Measurements from ENCODE around the gene TNK1. TPM values are rescaled to one million over a fixed set of nuclear protein-coding genes. Genes with fewer than 3 reads are reported as not detected.

TNK1 gene
- total and polyA plus RNA-seq, 2 experiments from 2014 or later: 6.1 to 8.9 TPM

DNA sequence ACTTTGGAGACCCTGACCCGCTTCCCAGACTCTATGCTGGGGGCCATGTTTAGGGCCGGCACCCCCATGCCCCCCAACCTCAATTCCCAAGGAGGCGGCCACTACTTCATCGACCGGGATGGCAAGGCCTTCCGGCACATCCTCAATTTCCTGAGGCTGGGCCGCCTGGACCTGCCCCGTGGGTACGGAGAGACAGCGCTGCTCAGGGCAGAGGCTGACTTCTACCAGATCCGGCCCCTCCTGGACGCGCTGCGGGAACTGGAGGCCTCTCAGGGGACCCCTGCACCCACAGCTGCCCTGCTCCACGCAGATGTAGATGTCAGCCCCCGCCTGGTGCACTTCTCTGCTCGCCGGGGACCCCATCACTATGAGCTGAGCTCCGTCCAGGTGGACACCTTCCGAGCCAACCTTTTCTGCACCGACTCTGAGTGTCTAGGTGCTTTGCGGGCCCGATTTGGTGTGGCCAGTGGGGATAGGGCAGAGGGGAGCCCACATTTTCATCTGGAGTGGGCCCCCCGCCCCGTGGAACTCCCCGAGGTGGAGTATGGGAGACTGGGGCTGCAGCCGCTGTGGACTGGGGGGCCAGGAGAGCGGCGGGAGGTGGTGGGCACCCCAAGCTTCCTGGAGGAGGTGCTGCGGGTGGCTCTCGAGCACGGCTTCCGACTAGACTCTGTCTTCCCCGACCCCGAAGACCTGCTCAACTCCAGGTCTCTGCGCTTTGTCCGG lies 27.8 kb upstream of the TNK1 start (continued):
- TF ChIP-seq, protein P1, sequence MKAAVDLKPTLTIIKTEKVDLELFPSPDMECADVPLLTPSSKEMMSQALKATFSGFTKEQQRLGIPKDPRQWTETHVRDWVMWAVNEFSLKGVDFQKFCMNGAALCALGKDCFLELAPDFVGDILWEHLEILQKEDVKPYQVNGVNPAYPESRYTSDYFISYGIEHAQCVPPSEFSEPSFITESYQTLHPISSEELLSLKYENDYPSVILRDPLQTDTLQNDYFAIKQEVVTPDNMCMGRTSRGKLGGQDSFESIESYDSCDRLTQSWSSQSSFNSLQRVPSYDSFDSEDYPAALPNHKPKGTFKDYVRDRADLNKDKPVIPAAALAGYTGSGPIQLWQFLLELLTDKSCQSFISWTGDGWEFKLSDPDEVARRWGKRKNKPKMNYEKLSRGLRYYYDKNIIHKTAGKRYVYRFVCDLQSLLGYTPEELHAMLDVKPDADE (IDR thresholded peaks at IDR 0.05): no peak
- TF ChIP-seq, protein P2, sequence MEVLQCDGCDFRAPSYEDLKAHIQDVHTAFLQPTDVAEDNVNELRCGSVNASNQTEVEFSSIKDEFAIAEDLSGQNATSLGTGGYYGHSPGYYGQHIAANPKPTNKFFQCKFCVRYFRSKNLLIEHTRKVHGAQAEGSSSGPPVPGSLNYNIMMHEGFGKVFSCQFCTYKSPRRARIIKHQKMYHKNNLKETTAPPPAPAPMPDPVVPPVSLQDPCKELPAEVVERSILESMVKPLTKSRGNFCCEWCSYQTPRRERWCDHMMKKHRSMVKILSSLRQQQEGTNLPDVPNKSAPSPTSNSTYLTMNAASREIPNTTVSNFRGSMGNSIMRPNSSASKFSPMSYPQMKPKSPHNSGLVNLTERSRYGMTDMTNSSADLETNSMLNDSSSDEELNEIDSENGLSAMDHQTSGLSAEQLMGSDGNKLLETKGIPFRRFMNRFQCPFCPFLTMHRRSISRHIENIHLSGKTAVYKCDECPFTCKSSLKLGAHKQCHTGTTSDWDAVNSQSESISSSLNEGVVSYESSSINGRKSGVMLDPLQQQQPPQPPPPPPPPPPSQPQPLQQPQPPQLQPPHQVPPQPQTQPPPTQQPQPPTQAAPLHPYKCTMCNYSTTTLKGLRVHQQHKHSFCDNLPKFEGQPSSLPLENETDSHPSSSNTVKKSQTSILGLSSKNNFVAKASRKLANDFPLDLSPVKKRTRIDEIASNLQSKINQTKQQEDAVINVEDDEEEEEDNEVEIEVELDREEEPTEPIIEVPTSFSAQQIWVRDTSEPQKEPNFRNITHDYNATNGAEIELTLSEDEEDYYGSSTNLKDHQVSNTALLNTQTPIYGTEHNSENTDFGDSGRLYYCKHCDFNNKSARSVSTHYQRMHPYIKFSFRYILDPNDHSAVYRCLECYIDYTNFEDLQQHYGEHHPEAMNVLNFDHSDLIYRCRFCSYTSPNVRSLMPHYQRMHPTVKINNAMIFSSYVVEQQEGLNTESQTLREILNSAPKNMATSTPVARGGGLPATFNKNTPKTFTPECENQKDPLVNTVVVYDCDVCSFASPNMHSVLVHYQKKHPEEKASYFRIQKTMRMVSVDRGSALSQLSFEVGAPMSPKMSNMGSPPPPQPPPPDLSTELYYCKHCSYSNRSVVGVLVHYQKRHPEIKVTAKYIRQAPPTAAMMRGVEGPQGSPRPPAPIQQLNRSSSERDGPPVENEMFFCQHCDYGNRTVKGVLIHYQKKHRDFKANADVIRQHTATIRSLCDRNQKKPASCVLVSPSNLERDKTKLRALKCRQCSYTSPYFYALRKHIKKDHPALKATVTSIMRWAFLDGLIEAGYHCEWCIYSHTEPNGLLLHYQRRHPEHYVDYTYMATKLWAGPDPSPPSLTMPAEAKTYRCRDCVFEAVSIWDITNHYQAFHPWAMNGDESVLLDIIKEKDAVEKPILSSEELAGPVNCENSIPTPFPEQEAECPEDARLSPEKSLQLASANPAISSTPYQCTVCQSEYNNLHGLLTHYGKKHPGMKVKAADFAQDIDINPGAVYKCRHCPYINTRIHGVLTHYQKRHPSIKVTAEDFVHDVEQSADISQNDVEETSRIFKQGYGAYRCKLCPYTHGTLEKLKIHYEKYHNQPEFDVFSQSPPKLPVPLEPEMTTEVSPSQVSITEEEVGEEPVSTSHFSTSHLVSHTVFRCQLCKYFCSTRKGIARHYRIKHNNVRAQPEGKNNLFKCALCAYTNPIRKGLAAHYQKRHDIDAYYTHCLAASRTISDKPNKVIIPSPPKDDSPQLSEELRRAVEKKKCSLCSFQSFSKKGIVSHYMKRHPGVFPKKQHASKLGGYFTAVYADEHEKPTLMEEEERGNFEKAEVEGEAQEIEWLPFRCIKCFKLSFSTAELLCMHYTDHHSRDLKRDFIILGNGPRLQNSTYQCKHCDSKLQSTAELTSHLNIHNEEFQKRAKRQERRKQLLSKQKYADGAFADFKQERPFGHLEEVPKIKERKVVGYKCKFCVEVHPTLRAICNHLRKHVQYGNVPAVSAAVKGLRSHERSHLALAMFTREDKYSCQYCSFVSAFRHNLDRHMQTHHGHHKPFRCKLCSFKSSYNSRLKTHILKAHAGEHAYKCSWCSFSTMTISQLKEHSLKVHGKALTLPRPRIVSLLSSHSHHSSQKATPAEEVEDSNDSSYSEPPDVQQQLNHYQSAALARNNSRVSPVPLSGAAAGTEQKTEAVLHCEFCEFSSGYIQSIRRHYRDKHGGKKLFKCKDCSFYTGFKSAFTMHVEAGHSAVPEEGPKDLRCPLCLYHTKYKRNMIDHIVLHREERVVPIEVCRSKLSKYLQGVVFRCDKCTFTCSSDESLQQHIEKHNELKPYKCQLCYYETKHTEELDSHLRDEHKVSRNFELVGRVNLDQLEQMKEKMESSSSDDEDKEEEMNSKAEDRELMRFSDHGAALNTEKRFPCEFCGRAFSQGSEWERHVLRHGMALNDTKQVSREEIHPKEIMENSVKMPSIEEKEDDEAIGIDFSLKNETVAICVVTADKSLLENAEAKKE (CRISPR knock-in tag; IDR thresholded peaks at IDR 0.05): no peak

DNA sequence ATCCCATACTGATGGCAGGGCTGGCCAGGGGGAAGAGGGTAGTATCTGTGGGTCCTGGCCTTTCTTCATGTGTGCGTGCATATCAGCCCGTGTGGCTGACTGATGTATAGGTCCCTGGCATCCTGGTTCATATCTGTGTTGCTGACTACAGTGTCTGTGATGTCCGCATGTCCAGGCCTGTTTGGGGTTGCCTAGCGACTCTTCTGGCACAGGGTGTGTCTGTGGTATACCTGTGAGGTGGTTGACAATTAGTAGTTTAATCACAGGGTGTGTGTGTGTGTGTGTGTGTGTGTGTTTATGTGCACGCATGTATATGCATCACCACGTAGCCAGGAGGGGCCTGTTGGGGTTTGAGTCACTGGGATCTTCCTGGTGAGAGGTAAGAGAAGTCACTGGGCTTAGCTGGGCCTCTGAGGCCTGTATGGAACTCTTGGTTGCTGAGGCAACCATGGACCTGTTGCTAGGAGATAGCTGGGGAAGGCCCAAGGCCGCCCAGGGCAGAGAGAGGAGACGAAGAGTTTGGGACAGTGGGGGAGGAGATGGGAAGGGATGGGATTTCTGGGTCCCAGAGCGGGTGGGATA lies 26.5 kb upstream of the TNK1 start:
- Histone ChIP-seq H3K4me3 (no peak overlapping the region), H3F3A (replicated peaks; ENCODE audit: low read depth) (peaks cover 16% of the 10 kb centered on the region), H3K4me2 (no peak overlapping the region), H3K4me1 (ENCODE audit: insufficient read depth) (peaks cover 23% of the 10 kb centered on the region), H2AFZ (no peak overlapping the region), H3K27ac (ENCODE audit: low read depth) (no peak overlapping the region), H4K20me1 (replicated peaks; ENCODE audit: insufficient read depth) (no peaks in the 10 kb centered on the region; the same call in 1 of the 2 replicates), H3K79me2 (replicated peaks; ENCODE audit: insufficient read depth) (no peaks in the 10 kb centered on the region), H3K27me3 (ENCODE audit: insufficient read depth) (no peaks in the 10 kb centered on the region), H3K9me2 (ENCODE audit: insufficient read depth) (no peaks in the 10 kb centered on the region), H3K36me3 (ENCODE audit: insufficient read depth) (no peaks in the 10 kb centered on the region)
- H3K4me3 Mint-ChIP-seq: no peak overlapping the region; the same call in 2 of the 3 replicates
- peaks cover 4% of the 10 kb centered on the region; the same call in 1 of the 3 replicates for H3K36me3 Mint-ChIP-seq (ENCODE audit: low read depth)
- peaks cover 28% of the 10 kb centered on the region for H3K4me1 Mint-ChIP-seq
- no peak for ATAC-seq
- peaks cover 43% of the 10 kb centered on the region for H3K27me3 Mint-ChIP-seq (ENCODE audit: insufficient read depth, low read depth, poor library complexity)
- TF ChIP-seq, protein P3, sequence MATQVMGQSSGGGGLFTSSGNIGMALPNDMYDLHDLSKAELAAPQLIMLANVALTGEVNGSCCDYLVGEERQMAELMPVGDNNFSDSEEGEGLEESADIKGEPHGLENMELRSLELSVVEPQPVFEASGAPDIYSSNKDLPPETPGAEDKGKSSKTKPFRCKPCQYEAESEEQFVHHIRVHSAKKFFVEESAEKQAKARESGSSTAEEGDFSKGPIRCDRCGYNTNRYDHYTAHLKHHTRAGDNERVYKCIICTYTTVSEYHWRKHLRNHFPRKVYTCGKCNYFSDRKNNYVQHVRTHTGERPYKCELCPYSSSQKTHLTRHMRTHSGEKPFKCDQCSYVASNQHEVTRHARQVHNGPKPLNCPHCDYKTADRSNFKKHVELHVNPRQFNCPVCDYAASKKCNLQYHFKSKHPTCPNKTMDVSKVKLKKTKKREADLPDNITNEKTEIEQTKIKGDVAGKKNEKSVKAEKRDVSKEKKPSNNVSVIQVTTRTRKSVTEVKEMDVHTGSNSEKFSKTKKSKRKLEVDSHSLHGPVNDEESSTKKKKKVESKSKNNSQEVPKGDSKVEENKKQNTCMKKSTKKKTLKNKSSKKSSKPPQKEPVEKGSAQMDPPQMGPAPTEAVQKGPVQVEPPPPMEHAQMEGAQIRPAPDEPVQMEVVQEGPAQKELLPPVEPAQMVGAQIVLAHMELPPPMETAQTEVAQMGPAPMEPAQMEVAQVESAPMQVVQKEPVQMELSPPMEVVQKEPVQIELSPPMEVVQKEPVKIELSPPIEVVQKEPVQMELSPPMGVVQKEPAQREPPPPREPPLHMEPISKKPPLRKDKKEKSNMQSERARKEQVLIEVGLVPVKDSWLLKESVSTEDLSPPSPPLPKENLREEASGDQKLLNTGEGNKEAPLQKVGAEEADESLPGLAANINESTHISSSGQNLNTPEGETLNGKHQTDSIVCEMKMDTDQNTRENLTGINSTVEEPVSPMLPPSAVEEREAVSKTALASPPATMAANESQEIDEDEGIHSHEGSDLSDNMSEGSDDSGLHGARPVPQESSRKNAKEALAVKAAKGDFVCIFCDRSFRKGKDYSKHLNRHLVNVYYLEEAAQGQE (IDR thresholded peaks at IDR 0.05; ENCODE audit: unreplicated experiment): no peak
- peak; percentile 38 for DNase-seq (ENCODE audit: low spot score)
- no peaks in the 10 kb centered on the region for H3K9me3 Mint-ChIP-seq
- H3K27ac Mint-ChIP-seq: no peak overlapping the region
